SK-N-SH (cell line): ENCODE measurements around the gene NUPR2. TPM values are rescaled to one million over a fixed set of nuclear protein-coding genes. Genes with fewer than 3 reads are reported as not detected.

Experiments
- CTCF ChIA-PET: fragments of 300-600, 350-600 bp; formaldehyde crosslinking; extraction: SDS; loops from one replicate; lab custom pipeline; 2021; lab: Yijun Ruan, JAX
- POLR2A ChIA-PET: fragments of 350-600 bp; sonication (Branson Sonifier 250); formaldehyde crosslinking; extraction: SDS; loops from one replicate; lab custom pipeline; 2020; ENCODE audit warnings: antibody characterized with exemption, inconsistent platforms; lab: Yijun Ruan, JAX
- DNase-seq: peaks from one replicate; pipeline ENCODE4 v3.0.0; 2012
- H2AFZ ChIP-seq: fragments of 200-600 bp; sonication (generic); 2 replicates; pipeline ENCODE4 v1.8.1; 2016; ENCODE audit warnings: antibody characterized with exemption, mild to moderate bottlenecking, low read depth
- H3F3A ChIP-seq: fragments of 200-600 bp; sonication (generic); replicated peaks from 2 replicates; pipeline ENCODE3; 2016; ENCODE audit warnings: antibody characterized with exemption, mild to moderate bottlenecking; ENCODE audit not compliant: insufficient read depth
- H3K27ac ChIP-seq, 2 experiments: fragments of 200-500 bp in 1 of 2; fragments of 200-600 bp in 1 of 2; sonication (Bioruptor generic) in 1 of 2; sonication (generic), shearing (Covaris generic) in 1 of 2; 2 replicates each; pipeline versions ENCODE4 v1.5.1 to v1.6.1; 2014 to 2016; ENCODE audit warnings: low read depth in 2 of 2, inconsistent platforms in 1 of 2, low read length in 1 of 2, mild to moderate bottlenecking in 1 of 2, mixed read lengths in 1 of 2
- H3K27me3 ChIP-seq: fragments of 200-600 bp; sonication (generic), shearing (Covaris generic); 2 replicates; pipeline ENCODE4 v1.6.1; 2016; ENCODE audit warnings: mixed run types; ENCODE audit not compliant: insufficient read depth
- H3K36me3 ChIP-seq, 2 experiments: fragments of 200-500 bp in 1 of 2; fragments of 200-600 bp in 1 of 2; sonication (Bioruptor generic) in 1 of 2; sonication (generic) in 1 of 2; replicated peaks in 1 of 2; 2 replicates each; pipeline versions ENCODE3 to v1.5.1; 2014 to 2016; ENCODE audit warnings: low read length in 1 of 2, mild to moderate bottlenecking in 1 of 2; ENCODE audit not compliant: insufficient read depth in 2 of 2, control insufficient read depth in 1 of 2
- H3K4me1 ChIP-seq, 2 experiments: fragments of 200-500 bp in 1 of 2; fragments of 200-600 bp in 1 of 2; sonication (Bioruptor generic) in 1 of 2; sonication (generic), shearing (Covaris generic) in 1 of 2; 2 replicates each; pipeline versions ENCODE4 v1.5.1 to v1.6.1; 2014 to 2016; ENCODE audit warnings: low read depth in 1 of 2, low read length in 1 of 2, mixed run types in 1 of 2; ENCODE audit not compliant: insufficient read depth in 2 of 2, control insufficient read depth in 1 of 2
- H3K4me2 ChIP-seq: fragments of 200-600 bp; sonication (generic), shearing (Covaris generic); 2 replicates; pipeline ENCODE4 v1.6.1; 2017; ENCODE audit warnings: mixed run types
- H3K4me3 ChIP-seq, 2 experiments: fragments of 200-500 bp in 1 of 2; fragments of 200-600 bp in 1 of 2; sonication (Bioruptor generic) in 1 of 2; sonication (generic), shearing (Covaris generic) in 1 of 2; 2 replicates each; pipeline versions ENCODE4 v1.5.1 to v1.8.1; 2014 to 2016; ENCODE audit warnings: low read depth in 2 of 2, inconsistent platforms in 1 of 2, low read length in 1 of 2, mild to moderate bottlenecking in 1 of 2, mixed read lengths in 1 of 2, moderate library complexity in 1 of 2
- H3K79me2 ChIP-seq: fragments of 200-600 bp; sonication (generic); 2 replicates; pipeline ENCODE4 v1.8.1; 2017; ENCODE audit warnings: mild to moderate bottlenecking; ENCODE audit not compliant: insufficient read depth
- H3K9ac ChIP-seq: fragments of 200-600 bp; sonication (generic); 2 replicates; pipeline ENCODE4 v1.6.1; 2017; ENCODE audit warnings: mixed run types
- H3K9me2 ChIP-seq: fragments of 200-600 bp; sonication (generic); 2 replicates; pipeline ENCODE4 v1.6.1; 2017; ENCODE audit warnings: mixed run types
- H3K9me3 ChIP-seq: fragments of 200-600 bp; sonication (generic); 2 replicates; pipeline ENCODE4 v1.6.1; 2017; ENCODE audit warnings: mixed run types, mild to moderate bottlenecking, moderate library complexity
- H4K20me1 ChIP-seq: fragments of 200-600 bp; sonication (generic); 2 replicates; pipeline ENCODE4 v1.6.1; 2017; ENCODE audit warnings: mild to moderate bottlenecking, mixed run types; ENCODE audit not compliant: insufficient read depth
- CHD2 ChIP-seq: fragments of 150-350 bp; IDR thresholded peaks from 2 replicates; pipeline ENCODE4 v1.6.1; 2018; ENCODE audit warnings: low read length; ENCODE audit not compliant: partially characterized antibody
- FOXJ3 ChIP-seq: sonication (generic); formaldehyde crosslinking; IDR thresholded peaks from 2 replicates; pipeline ENCODE4 v1.5.1; 2020; ENCODE audit warnings: mild to moderate bottlenecking, missing genetic modification reagents
- FOXM1 ChIP-seq: IDR thresholded peaks from 2 replicates; pipeline ENCODE4 v1.4.0; 2012; ENCODE audit warnings: low read depth, mild to moderate bottlenecking
- GATA2 ChIP-seq: sonication (generic); formaldehyde crosslinking; IDR thresholded peaks from 2 replicates; pipeline ENCODE4 v1.5.0; 2020; ENCODE audit warnings: mild to moderate bottlenecking, missing genetic modification reagents
- JUND ChIP-seq: IDR thresholded peaks from 2 replicates; pipeline ENCODE4 v1.4.0; 2012
- NFIC ChIP-seq: IDR thresholded peaks from 2 replicates; pipeline ENCODE4 v1.4.0; 2012; ENCODE audit warnings: borderline replicate concordance
- NRF1 ChIP-seq: IDR thresholded peaks from 2 replicates; pipeline ENCODE4 v1.6.1; 2012; ENCODE audit warnings: low read depth, mild to moderate bottlenecking, low read length
- RAD21 ChIP-seq: IDR thresholded peaks from 2 replicates; pipeline ENCODE4 v1.6.1; 2012; ENCODE audit warnings: mild to moderate bottlenecking, low read length
- RCOR1 ChIP-seq: fragments of 150-350 bp; IDR thresholded peaks from 2 replicates; pipeline ENCODE4 v1.6.1; 2017; ENCODE audit warnings: antibody characterized with exemption, low read length
- RXRA ChIP-seq: IDR thresholded peaks from 2 replicates; pipeline ENCODE4 v1.4.0; 2012; ENCODE audit warnings: low read depth, mild to moderate bottlenecking, borderline replicate concordance
- TAF1 ChIP-seq: IDR thresholded peaks from 2 replicates; pipeline ENCODE4 v1.6.1; 2012; ENCODE audit warnings: low read depth, mild to moderate bottlenecking, low read length, moderate library complexity, borderline replicate concordance
- TCF12 ChIP-seq: IDR thresholded peaks from 2 replicates; pipeline ENCODE4 v1.4.0; 2012
- WGBS: methylation state at CpG from one replicate; pipeline ENCODE4 v1.1.6; 2017; ENCODE audit warnings: low lambda C conversion rate; 5-methylcytosine and 5-hydroxymethylcytosine counted together
- polyA plus RNA-seq, 3 experiments: library from polyadenylated mRNA; depleted of rRNA; stranded (reverse); fragments of >200 nt; gene quantifications; 2 replicates each; pipeline ENCODE4 v1.2.3, GENCODE V29; 2012
- TF ChIP-seq, protein P1 (sequence below): IDR thresholded peaks from 2 replicates; pipeline ENCODE4 v1.6.1; 2012; ENCODE audit warnings: mild to moderate bottlenecking, low read depth, low read length, moderate library complexity
- TF ChIP-seq, protein P2 (sequence below): IDR thresholded peaks from 2 replicates; pipeline ENCODE4; 2012
- TF ChIP-seq, protein P3 (sequence below): fragments of 150-350 bp; IDR thresholded peaks from 2 replicates; pipeline ENCODE4 v1.6.1; 2016; ENCODE audit warnings: mild to moderate bottlenecking, low read depth, low read length

NUPR2 gene, protein sequence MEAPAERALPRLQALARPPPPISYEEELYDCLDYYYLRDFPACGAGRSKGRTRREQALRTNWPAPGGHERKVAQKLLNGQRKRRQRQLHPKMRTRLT
- polyA plus RNA-seq (2012; rRNA removed), result not detected in 2 replicates
- not detected in 2 replicates for polyA plus RNA-seq (2012; cell fraction: cytosol; rRNA removed)
- polyA plus RNA-seq (2012; cell fraction: nucleus; rRNA removed), result not detected in 2 replicates

DNA sequence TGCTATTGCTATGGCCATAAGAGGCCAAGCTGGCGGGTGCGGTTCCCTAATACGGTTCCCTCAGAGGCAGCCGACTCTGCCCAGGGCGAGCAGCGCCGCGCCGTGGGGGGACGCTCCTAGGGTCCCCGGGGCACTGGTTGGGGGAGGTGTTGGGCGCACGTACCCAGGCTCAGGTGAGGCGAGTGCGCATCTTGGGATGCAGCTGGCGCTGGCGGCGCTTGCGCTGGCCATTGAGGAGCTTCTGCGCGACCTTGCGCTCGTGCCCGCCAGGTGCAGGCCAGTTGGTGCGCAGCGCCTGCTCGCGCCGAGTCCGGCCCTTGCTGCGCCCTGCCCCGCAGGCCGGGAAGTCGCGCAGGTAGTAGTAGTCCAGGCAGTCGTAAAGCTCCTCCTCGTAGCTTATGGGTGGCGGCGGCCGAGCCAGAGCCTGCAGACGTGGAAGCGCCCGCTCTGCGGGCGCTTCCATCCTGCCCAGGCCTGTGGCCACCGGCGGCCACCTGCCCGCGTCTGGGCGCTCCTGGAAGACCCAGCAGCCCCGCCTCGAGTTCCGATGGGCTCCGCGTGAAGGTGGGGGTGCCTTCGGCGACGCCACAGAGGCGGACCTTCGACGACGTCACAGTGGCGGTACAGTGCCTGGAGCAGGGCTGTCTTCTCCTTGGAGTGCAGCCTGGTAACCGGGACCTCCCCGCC lies at the start of gene NUPR2:
NUPR2 (minus strand) TSS at position 566 of the 687 bp plus-strand sequence; CDS start at position 463, 103 bp downstream.
- H3K9ac ChIP-seq, result no peak within 1 kb of the TSS
- DNase-seq, result peak; percentile 39
- H3K27me3 ChIP-seq, result peaks cover 25% of the 10 kb centered on the region; the same call in 1 of the 2 replicates
- H3K9me3 ChIP-seq, result no peaks in the 10 kb centered on the region
- H3K4me1 ChIP-seq, result no peaks in the 10 kb centered on the region
- TF ChIP-seq CHD2 (no peak), RAD21 (no peak), FOXJ3 (CRISPR knock-in tag) (no peak), JUND (no peak), NFIC (no peak), RCOR1 (no peak), GATA2 (CRISPR knock-in tag) (no peak), FOXM1 (no peak), TCF12 (no peak), TAF1 (no peak), NRF1 (no peak), RXRA (no peak)
- TF ChIP-seq, protein P1, sequence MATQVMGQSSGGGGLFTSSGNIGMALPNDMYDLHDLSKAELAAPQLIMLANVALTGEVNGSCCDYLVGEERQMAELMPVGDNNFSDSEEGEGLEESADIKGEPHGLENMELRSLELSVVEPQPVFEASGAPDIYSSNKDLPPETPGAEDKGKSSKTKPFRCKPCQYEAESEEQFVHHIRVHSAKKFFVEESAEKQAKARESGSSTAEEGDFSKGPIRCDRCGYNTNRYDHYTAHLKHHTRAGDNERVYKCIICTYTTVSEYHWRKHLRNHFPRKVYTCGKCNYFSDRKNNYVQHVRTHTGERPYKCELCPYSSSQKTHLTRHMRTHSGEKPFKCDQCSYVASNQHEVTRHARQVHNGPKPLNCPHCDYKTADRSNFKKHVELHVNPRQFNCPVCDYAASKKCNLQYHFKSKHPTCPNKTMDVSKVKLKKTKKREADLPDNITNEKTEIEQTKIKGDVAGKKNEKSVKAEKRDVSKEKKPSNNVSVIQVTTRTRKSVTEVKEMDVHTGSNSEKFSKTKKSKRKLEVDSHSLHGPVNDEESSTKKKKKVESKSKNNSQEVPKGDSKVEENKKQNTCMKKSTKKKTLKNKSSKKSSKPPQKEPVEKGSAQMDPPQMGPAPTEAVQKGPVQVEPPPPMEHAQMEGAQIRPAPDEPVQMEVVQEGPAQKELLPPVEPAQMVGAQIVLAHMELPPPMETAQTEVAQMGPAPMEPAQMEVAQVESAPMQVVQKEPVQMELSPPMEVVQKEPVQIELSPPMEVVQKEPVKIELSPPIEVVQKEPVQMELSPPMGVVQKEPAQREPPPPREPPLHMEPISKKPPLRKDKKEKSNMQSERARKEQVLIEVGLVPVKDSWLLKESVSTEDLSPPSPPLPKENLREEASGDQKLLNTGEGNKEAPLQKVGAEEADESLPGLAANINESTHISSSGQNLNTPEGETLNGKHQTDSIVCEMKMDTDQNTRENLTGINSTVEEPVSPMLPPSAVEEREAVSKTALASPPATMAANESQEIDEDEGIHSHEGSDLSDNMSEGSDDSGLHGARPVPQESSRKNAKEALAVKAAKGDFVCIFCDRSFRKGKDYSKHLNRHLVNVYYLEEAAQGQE, result no peak
- TF ChIP-seq, protein P2, sequence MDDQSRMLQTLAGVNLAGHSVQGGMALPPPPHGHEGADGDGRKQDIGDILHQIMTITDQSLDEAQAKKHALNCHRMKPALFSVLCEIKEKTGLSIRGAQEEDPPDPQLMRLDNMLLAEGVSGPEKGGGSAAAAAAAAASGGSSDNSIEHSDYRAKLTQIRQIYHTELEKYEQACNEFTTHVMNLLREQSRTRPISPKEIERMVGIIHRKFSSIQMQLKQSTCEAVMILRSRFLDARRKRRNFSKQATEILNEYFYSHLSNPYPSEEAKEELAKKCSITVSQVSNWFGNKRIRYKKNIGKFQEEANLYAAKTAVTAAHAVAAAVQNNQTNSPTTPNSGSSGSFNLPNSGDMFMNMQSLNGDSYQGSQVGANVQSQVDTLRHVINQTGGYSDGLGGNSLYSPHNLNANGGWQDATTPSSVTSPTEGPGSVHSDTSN, result no peak
- TF ChIP-seq, protein P3, sequence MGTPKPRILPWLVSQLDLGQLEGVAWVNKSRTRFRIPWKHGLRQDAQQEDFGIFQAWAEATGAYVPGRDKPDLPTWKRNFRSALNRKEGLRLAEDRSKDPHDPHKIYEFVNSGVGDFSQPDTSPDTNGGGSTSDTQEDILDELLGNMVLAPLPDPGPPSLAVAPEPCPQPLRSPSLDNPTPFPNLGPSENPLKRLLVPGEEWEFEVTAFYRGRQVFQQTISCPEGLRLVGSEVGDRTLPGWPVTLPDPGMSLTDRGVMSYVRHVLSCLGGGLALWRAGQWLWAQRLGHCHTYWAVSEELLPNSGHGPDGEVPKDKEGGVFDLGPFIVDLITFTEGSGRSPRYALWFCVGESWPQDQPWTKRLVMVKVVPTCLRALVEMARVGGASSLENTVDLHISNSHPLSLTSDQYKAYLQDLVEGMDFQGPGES, result no peak
- H3K4me3 ChIP-seq, result no peak within 1 kb of the TSS
- no peak within 1 kb of the TSS for H2AFZ ChIP-seq
- CTCF ChIA-PET, result interaction anchor here (0.6 to 1.8 kb wide), 3 partner anchors 42 to 526 kb away, joined by 3 to 6 read pairs (median 3); partner anchors contain the start of gene SUMF2
- no peaks in the 10 kb centered on the region for H3K9me2 ChIP-seq
- no peak within 1 kb of the TSS; the same call in 1 of the 2 replicates for H3K4me2 ChIP-seq
- H3K79me2 ChIP-seq, result no peaks in the 10 kb centered on the region
- no peaks in the 10 kb centered on the region for H4K20me1 ChIP-seq
- no peaks in the 10 kb centered on the region for H3F3A ChIP-seq
- POLR2A ChIA-PET, result interaction anchor here (1.4 kb wide), 1 partner anchor 10 kb away, joined by 4 read pairs; the partner anchor contains the start of gene CHCHD2
- H3K27ac ChIP-seq, result no peak within 1 kb of the TSS
- H3K36me3 ChIP-seq, result no peaks in the 10 kb centered on the region
- WGBS, result 15% methylated on average over 26 of the region's 65 CpGs
